IMR-90 (cell line): ENCODE results near the gene VPS72. TPM values are rescaled to one million over a fixed set of nuclear protein-coding genes. Genes with fewer than 3 reads are reported as not detected.

Experiments used
- ATAC-seq: fragments of 200-7000 bp; cut with Tn5 transposase; 2 replicates; pipeline ENCODE4 v1.9.1; 2020; ENCODE audit warnings: low read depth, mild to moderate bottlenecking, moderate library complexity
- BruUV-seq: library from RNA; stranded (reverse); fragments of 400-500 nt; replicated peaks from 2 replicates; lab custom pipeline; 2021; lab: Mats Ljungman, UMichigan
- CTCF ChIA-PET: fragments of 300-600 bp; formaldehyde crosslinking; extraction: SDS; loops from one replicate; lab custom pipeline; 2021; ENCODE audit warnings: antibody characterized with exemption; lab: Yijun Ruan, JAX
- POLR2A ChIA-PET: fragments of 300-600 bp; sonication (Branson Sonifier 250); formaldehyde crosslinking; loops from one replicate; lab custom pipeline; 2022; ENCODE audit warnings: antibody characterized with exemption; ENCODE audit not compliant: unreplicated experiment; lab: Charles Lee
- DNase-seq: peaks from one replicate; pipeline ENCODE4 v3.0.0; 2013
- H2AFZ ChIP-seq: replicated peaks from 2 replicates; pipeline ENCODE3; 2013; ENCODE audit warnings: low read length, mild to moderate bottlenecking; ENCODE audit not compliant: poor library complexity
- H2AK5ac ChIP-seq: 2 replicates; pipeline ENCODE4 v1.6.1; 2013; ENCODE audit warnings: low read depth, low read length, inconsistent platforms
- H2AK9ac ChIP-seq: replicated peaks from 2 replicates; pipeline ENCODE3; 2013; ENCODE audit warnings: mild to moderate bottlenecking, low read depth, low read length, moderate library complexity; ENCODE audit not compliant: poor library complexity
- H2BK120ac ChIP-seq: 2 replicates; pipeline ENCODE4 v1.6.1; 2013; ENCODE audit warnings: low read depth, low read length, inconsistent platforms
- H2BK15ac ChIP-seq: 3 replicates; pipeline ENCODE4 v1.6.1; 2013; ENCODE audit warnings: low read depth, low read length, inconsistent platforms
- H2BK20ac ChIP-seq: 2 replicates; pipeline ENCODE4 v1.6.1; 2013; ENCODE audit warnings: low read depth, mild to moderate bottlenecking, inconsistent platforms, low read length, moderate library complexity
- H2BK5ac ChIP-seq: 2 replicates; pipeline ENCODE4 v1.6.1; 2013; ENCODE audit warnings: mild to moderate bottlenecking, low read depth, low read length, inconsistent platforms; ENCODE audit not compliant: poor library complexity, severe bottlenecking
- H3K14ac ChIP-seq: replicated peaks from 2 replicates; pipeline ENCODE4 v1.6.1; 2013; ENCODE audit warnings: low read depth, low read length, inconsistent platforms
- H3K18ac ChIP-seq: 2 replicates; pipeline ENCODE4 v1.6.1; 2013; ENCODE audit warnings: low read depth, low read length, control low read depth
- H3K23ac ChIP-seq: 2 replicates; pipeline ENCODE4 v1.6.1; 2013; ENCODE audit warnings: low read depth, low read length, inconsistent platforms
- H3K27ac ChIP-seq: 2 replicates; pipeline ENCODE4 v1.5.1; 2013; ENCODE audit warnings: mild to moderate bottlenecking, control low read depth, low read length; ENCODE audit not compliant: insufficient read depth
- H3K27me3 ChIP-seq: 2 replicates; pipeline ENCODE4 v1.6.1; 2013; ENCODE audit warnings: low read length; ENCODE audit not compliant: control insufficient read depth, insufficient read depth
- H3K36me3 ChIP-seq: 2 replicates; pipeline ENCODE4 v1.6.1; 2013; ENCODE audit warnings: low read length, mixed read lengths; ENCODE audit not compliant: control insufficient read depth, insufficient read depth
- H3K4ac ChIP-seq: 2 replicates; pipeline ENCODE4 v1.6.1; 2013; ENCODE audit warnings: low read depth, low read length, inconsistent platforms
- H3K4me1 ChIP-seq: 2 replicates; pipeline ENCODE4 v1.6.1; 2013; ENCODE audit warnings: low read length, mixed read lengths; ENCODE audit not compliant: control insufficient read depth, insufficient read depth
- H3K4me2 ChIP-seq: 2 replicates; pipeline ENCODE4 v1.6.1; 2013; ENCODE audit warnings: low read depth, mild to moderate bottlenecking, control low read depth, low read length, moderate library complexity
- H3K4me3 ChIP-seq: 2 replicates; pipeline ENCODE4 v1.5.1; 2013; ENCODE audit warnings: low read depth, mild to moderate bottlenecking, control low read depth, low read length, moderate library complexity; ENCODE audit not compliant: insufficient read depth
- H3K56ac ChIP-seq: 2 replicates; pipeline ENCODE4 v1.6.1; 2013; ENCODE audit warnings: low read length, inconsistent platforms; ENCODE audit not compliant: insufficient read depth; ENCODE audit errors: extremely low read depth
- H3K79me1 ChIP-seq, 2 experiments: 2 replicates each; pipeline ENCODE4 v1.6.1; 2013; ENCODE audit warnings: low read length in 2 of 2, inconsistent platforms in 1 of 2, low read depth in 1 of 2
- H3K9ac ChIP-seq: 2 replicates; pipeline ENCODE4 v1.6.1; 2013; ENCODE audit warnings: low read depth, low read length, control low read depth
- H3K9me1 ChIP-seq: 2 replicates; pipeline ENCODE4 v1.6.1; 2013; ENCODE audit warnings: low read length, inconsistent platforms; ENCODE audit not compliant: insufficient read depth
- H3K9me3 ChIP-seq: 2 replicates; pipeline ENCODE4 v1.6.1; 2013; ENCODE audit warnings: low read length; ENCODE audit not compliant: control insufficient read depth, insufficient read depth
- H4K20me1 ChIP-seq: 2 replicates; pipeline ENCODE4 v1.6.1; 2013; ENCODE audit warnings: low read length, inconsistent platforms; ENCODE audit not compliant: insufficient read depth
- H4K5ac ChIP-seq: 2 replicates; pipeline ENCODE4 v1.6.1; 2013; ENCODE audit warnings: mild to moderate bottlenecking, low read depth, low read length, control low read depth
- H4K8ac ChIP-seq, 2 experiments: 2 replicates each; pipeline ENCODE4 v1.6.1; 2013; ENCODE audit warnings: low read depth in 2 of 2, low read length in 2 of 2, control low read depth in 1 of 2, inconsistent platforms in 1 of 2
- H4K91ac ChIP-seq: 2 replicates; pipeline ENCODE4 v1.6.1; 2013; ENCODE audit warnings: low read depth, low read length, inconsistent platforms; ENCODE audit not compliant: insufficient read depth
- FOS ChIP-seq: fragments of 150-350 bp; IDR thresholded peaks from 2 replicates; pipeline ENCODE4 v1.6.1; 2016; ENCODE audit warnings: low read depth, low read length
- MAFK ChIP-seq: IDR thresholded peaks from 2 replicates; pipeline ENCODE4 v1.6.1; 2012; ENCODE audit warnings: low read depth, low read length, improper control_type of control experiment
- MAZ ChIP-seq: IDR thresholded peaks from 2 replicates; pipeline ENCODE4 v1.6.1; 2012; ENCODE audit warnings: low read depth, mild to moderate bottlenecking, low read length, improper control_type of control experiment, moderate library complexity, borderline replicate concordance
- MXI1 ChIP-seq: IDR thresholded peaks from 2 replicates; pipeline ENCODE4 v1.6.1; 2012; ENCODE audit warnings: low read depth, mild to moderate bottlenecking, low read length, moderate library complexity, borderline replicate concordance
- NFE2L2 ChIP-seq: fragments of 150-350 bp; IDR thresholded peaks from 2 replicates; pipeline ENCODE4 v1.6.1; 2016; ENCODE audit warnings: low read depth, mild to moderate bottlenecking, low read length
- POLR2A ChIP-seq: IDR thresholded peaks from 2 replicates; pipeline ENCODE4 v1.6.1; 2012; ENCODE audit warnings: mild to moderate bottlenecking, low read depth, low read length
- RAD21 ChIP-seq: IDR thresholded peaks from 2 replicates; pipeline ENCODE4 v1.6.1; 2012; ENCODE audit warnings: low read length, improper control_type of control experiment
- RCOR1 ChIP-seq: IDR thresholded peaks from 2 replicates; pipeline ENCODE4 v1.6.1; 2012; ENCODE audit warnings: mild to moderate bottlenecking, low read length, improper control_type of control experiment; ENCODE audit not compliant: insufficient replicate concordance
- RFX5 ChIP-seq: IDR thresholded peaks from 2 replicates; pipeline ENCODE4 v1.8.0; 2012; ENCODE audit warnings: low read depth, mild to moderate bottlenecking, low read length, moderate library complexity
- WGBS, 2 experiments: methylation state at CpG; one replicate each; pipeline versions ENCODE4 v1.1.5 to v1.1.7; 2013; ENCODE audit warnings: missing lambda C conversion rate in 2 of 2; ENCODE audit not compliant: insufficient read length in 1 of 2; ENCODE audit errors: extremely low coverage in 2 of 2; 5-methylcytosine and 5-hydroxymethylcytosine counted together
- dilution Hi-C: fragments of 300-500 bp; cut with HindIII; formaldehyde crosslinking; loops from one replicate; pipeline ENCODE4 v1.14.3; 2018; ENCODE audit warnings: low sequenced_read_pairs; ENCODE audit not compliant: unreplicated experiment
- in situ Hi-C: fragments of 300-500 bp; cut with MboI; formaldehyde crosslinking; loops from 3 replicates; pipeline ENCODE4 v1.14.3; 2019; ENCODE audit warnings: low sequenced_read_pairs, inconsistent platforms, mixed read lengths
- intact Hi-C: fragments of 100-400 bp; cut with micrococcal nuclease; formaldehyde crosslinking; loops from 2 replicates; pipeline ENCODE4 v1.10.0; 2022
- polyA plus RNA-seq, 3 experiments: library from polyadenylated mRNA; depleted of rRNA; stranded (reverse); fragments of >200 nt; gene quantifications; 2 replicates each; pipeline ENCODE4 v1.2.3, GENCODE V29; 2012; ENCODE audit warnings: low replicate concordance in 1 of 3
- total RNA-seq: library from RNA; depleted of rRNA; stranded (reverse); fragments of >200 nt; gene quantifications from 2 replicates; pipeline ENCODE4 v1.2.3, GENCODE V29; 2012
- TF ChIP-seq, protein P1 (sequence below): conservative IDR thresholded peaks from 2 replicates; pipeline ENCODE4 v1.5.1; 2012; ENCODE audit warnings: mild to moderate bottlenecking, low read depth, low read length, improper control_type of control experiment
- TF ChIP-seq, protein P2 (sequence below): fragments of 150-350 bp; IDR thresholded peaks from 2 replicates; pipeline ENCODE4 v1.6.1; 2017; ENCODE audit warnings: mild to moderate bottlenecking, antibody characterized with exemption, low read length, low read depth
- TF ChIP-seq, protein P3 (sequence below): fragments of 150-350 bp; IDR thresholded peaks from 2 replicates; pipeline ENCODE4 v1.6.1; 2016; ENCODE audit warnings: low read depth, mild to moderate bottlenecking, low read length, moderate library complexity, borderline replicate concordance

The VPS72 gene
- total and polyA plus RNA-seq, 2 of the 4 experiments (the other 2 are of a cell fraction), result 51.3 to 62.3 TPM

DNA sequence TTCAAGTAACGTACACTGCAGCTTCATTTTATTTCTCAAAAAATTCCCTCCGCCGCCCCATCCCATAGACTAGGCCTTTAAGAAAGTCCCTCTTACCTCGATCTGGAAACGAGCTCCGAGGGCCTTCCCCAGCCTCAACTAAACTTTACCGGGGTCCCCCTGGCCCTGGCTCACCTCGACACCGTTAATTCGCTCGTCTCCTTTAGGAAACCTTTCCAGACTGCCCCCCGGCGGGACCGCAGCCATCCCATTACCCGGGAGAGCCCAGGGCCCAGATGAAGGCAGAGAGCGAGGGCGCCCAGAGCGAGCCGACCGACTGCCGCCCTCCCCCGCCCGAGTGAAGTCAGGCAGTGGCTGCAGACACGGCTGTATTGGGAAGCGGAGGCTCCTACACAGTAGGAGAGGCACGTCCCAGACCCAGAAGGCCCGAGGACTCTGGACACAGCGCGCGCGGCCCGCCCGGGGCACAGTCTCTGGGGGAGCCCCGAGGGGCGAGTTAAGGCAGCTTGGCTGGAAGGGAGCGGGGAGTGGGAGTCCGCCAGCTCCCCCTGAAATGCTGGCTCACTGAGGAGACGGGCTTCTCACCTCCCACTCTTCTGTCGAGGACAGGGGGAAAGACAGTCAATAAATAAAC, 58.2 kb downstream of the VPS72 start:
- CTCF ChIA-PET, result no interaction called here
- Histone ChIP-seq H2BK20ac (no peak overlapping the region), H4K5ac (no peak overlapping the region)

More for the DNA sequence above, 58.2 kb downstream of the VPS72 start:
- H2BK120ac ChIP-seq, result no peak overlapping the region
- H4K91ac ChIP-seq, result no peak overlapping the region
- POLR2A ChIA-PET, result interaction anchor here (0.6 kb wide), 1 partner anchor 267 kb away, joined by 5 read pairs; no protein-coding TSS in a partner anchor
- 48% methylated on average over 25 of the region's 39 CpGs; no CpG with 5 or more reads in 1 of the 2 experiments for WGBS, 2 experiments
- no TSS peak for BruUV-seq
- intact Hi-C loops, result no loop called here
- no peaks in the 10 kb centered on the region for H4K20me1 ChIP-seq
- H4K8ac ChIP-seq, result no peak overlapping the region
- no peak overlapping the region for H3K4ac ChIP-seq
- H3K27me3 ChIP-seq, result peaks cover 9% of the 10 kb centered on the region
- H2AFZ ChIP-seq, result no peak overlapping the region
- peaks cover 7% of the 10 kb centered on the region; the same call in 1 of the 2 replicates for H3K36me3 ChIP-seq
- H3K23ac ChIP-seq, result no peak overlapping the region
- no peaks in the 10 kb centered on the region for H3K79me1 ChIP-seq
- ATAC-seq (0 out of 2 replicates have a peak, but pooled peaks have one; percentile 12), DNase-seq (no peak)
- no peaks in the 10 kb centered on the region for H3K9me1 ChIP-seq
- no peaks in the 10 kb centered on the region for H3K9me3 ChIP-seq
- no peak overlapping the region for H3K18ac ChIP-seq
- H2AK5ac ChIP-seq, result no peak overlapping the region
- H3K4me1 ChIP-seq, result no peaks in the 10 kb centered on the region
- no peak overlapping the region for H3K4me3 ChIP-seq
- H3K27ac ChIP-seq, result no peak overlapping the region
- dilution Hi-C loops, result no loop called here
- in situ Hi-C loops, result no loop called here
- no peak overlapping the region for H3K4me2 ChIP-seq
- H3K56ac ChIP-seq, result no peak overlapping the region
- H2BK5ac ChIP-seq, result no peak overlapping the region
- no peak overlapping the region for H3K14ac ChIP-seq
- no peak overlapping the region for H3K9ac ChIP-seq
- TF ChIP-seq FOS, result no peak
- TF ChIP-seq MXI1, result no peak
- TF ChIP-seq MAFK, result no peak
- TF ChIP-seq, protein P1, sequence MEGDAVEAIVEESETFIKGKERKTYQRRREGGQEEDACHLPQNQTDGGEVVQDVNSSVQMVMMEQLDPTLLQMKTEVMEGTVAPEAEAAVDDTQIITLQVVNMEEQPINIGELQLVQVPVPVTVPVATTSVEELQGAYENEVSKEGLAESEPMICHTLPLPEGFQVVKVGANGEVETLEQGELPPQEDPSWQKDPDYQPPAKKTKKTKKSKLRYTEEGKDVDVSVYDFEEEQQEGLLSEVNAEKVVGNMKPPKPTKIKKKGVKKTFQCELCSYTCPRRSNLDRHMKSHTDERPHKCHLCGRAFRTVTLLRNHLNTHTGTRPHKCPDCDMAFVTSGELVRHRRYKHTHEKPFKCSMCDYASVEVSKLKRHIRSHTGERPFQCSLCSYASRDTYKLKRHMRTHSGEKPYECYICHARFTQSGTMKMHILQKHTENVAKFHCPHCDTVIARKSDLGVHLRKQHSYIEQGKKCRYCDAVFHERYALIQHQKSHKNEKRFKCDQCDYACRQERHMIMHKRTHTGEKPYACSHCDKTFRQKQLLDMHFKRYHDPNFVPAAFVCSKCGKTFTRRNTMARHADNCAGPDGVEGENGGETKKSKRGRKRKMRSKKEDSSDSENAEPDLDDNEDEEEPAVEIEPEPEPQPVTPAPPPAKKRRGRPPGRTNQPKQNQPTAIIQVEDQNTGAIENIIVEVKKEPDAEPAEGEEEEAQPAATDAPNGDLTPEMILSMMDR, result no peak
- TF ChIP-seq, protein P2, sequence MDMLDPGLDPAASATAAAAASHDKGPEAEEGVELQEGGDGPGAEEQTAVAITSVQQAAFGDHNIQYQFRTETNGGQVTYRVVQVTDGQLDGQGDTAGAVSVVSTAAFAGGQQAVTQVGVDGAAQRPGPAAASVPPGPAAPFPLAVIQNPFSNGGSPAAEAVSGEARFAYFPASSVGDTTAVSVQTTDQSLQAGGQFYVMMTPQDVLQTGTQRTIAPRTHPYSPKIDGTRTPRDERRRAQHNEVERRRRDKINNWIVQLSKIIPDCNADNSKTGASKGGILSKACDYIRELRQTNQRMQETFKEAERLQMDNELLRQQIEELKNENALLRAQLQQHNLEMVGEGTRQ, result no peak
- no peak for TF ChIP-seq RCOR1
- TF ChIP-seq POLR2A, result no peak
- TF ChIP-seq, protein P3, sequence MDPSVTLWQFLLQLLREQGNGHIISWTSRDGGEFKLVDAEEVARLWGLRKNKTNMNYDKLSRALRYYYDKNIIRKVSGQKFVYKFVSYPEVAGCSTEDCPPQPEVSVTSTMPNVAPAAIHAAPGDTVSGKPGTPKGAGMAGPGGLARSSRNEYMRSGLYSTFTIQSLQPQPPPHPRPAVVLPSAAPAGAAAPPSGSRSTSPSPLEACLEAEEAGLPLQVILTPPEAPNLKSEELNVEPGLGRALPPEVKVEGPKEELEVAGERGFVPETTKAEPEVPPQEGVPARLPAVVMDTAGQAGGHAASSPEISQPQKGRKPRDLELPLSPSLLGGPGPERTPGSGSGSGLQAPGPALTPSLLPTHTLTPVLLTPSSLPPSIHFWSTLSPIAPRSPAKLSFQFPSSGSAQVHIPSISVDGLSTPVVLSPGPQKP, result no peak
- TF ChIP-seq MAZ, result no peak
- no peak for TF ChIP-seq RFX5
- TF ChIP-seq RAD21, result no peak
- no peak for TF ChIP-seq NFE2L2
- no peak overlapping the region for H2BK15ac ChIP-seq
- H2AK9ac ChIP-seq, result no peak overlapping the region
